Activated CD8-positive, alpha-beta T cell treated with anti-CD3 and anti-CD28 coated beads, Interleukin-2, amount 10 ng/mL, durations not matched to agents 7 days and 5 days (primary cell): ENCODE measurements around the gene ERMP1. TPM values are rescaled to one million over a fixed set of nuclear protein-coding genes. Genes with fewer than 3 reads are reported as not detected.

Source experiments
- ATAC-seq: fragments of 150-1000 bp; cut with Tn5 transposase; one replicate; pipeline ENCODE4 v1.10.0; 2021; ENCODE audit warnings: moderate library complexity
- CTCF ChIA-PET: fragments of 350-600 bp; sonication (Branson Sonifier 250); formaldehyde crosslinking; loops from one replicate; lab custom pipeline; 2021; ENCODE audit warnings: antibody characterized with exemption; lab: Charles Lee
- POLR2A ChIA-PET: fragments of 350-600 bp; sonication (Branson Sonifier 250); formaldehyde crosslinking; loops from one replicate; lab custom pipeline; 2021; ENCODE audit warnings: antibody characterized with exemption; lab: Charles Lee
- DNase-seq: peaks from one replicate; pipeline ENCODE4 v3.0.0-alpha.2; 2020
- H3K27ac Mint-ChIP-seq: one replicate; pipeline ENCODE4 v1.8.0; 2021; ENCODE audit warnings: mild to moderate bottlenecking, mixed read lengths
- H3K27me3 Mint-ChIP-seq: one replicate; pipeline ENCODE4 v1.8.0; 2021; ENCODE audit warnings: low read depth, mixed read lengths
- H3K36me3 Mint-ChIP-seq: one replicate; pipeline ENCODE4 v1.8.0; 2021; ENCODE audit warnings: low read depth, mixed read lengths
- H3K4me1 Mint-ChIP-seq: one replicate; pipeline ENCODE4 v1.8.0; 2021; ENCODE audit warnings: low read depth, mixed read lengths
- H3K4me3 Mint-ChIP-seq: one replicate; pipeline ENCODE4 v1.8.0; 2021; ENCODE audit warnings: mild to moderate bottlenecking, mixed read lengths
- H3K9me3 Mint-ChIP-seq: one replicate; pipeline ENCODE4 v1.8.0; 2022; ENCODE audit warnings: mixed read lengths; ENCODE audit not compliant: insufficient read depth
- total RNA-seq, 2 experiments: library from RNA; stranded (reverse); gene quantifications; one replicate each; pipeline ENCODE4 v1.2.3, GENCODE V29; 2021

The ERMP1 gene
- total RNA-seq, 2 experiments from 2014 or later: 28.0 to 30.6 TPM

- Mint-ChIP-seq H3K27ac (peak overlapping the region; percentile 39), H3K9me3 (no peaks in the 10 kb centered on the region), H3K4me3 (no peak overlapping the region), H3K27me3 (no peaks in the 10 kb centered on the region), H3K4me1 (peaks cover 12% of the 10 kb centered on the region), H3K36me3 (peaks cover 48% of the 10 kb centered on the region)
- ATAC-seq (peak; percentile 36), DNase-seq (no peak)
- POLR2A ChIA-PET: no interaction called here
- CTCF ChIA-PET: interaction anchor here (0.9 to 1.0 kb wide), 2 partner anchors 24 to 140 kb away, joined by 3 read pairs; no protein-coding TSS in a partner anchor
Observed at GRCh38 chr9:5749306-5749705, 83.6 kb downstream of the ERMP1 start.

GRCh38 chr9:5748438-5748837, 84.5 kb downstream of the ERMP1 start:
- no peak overlapping the region for H3K4me3 Mint-ChIP-seq
- ATAC-seq (no peak), DNase-seq (no peak)
- no peak overlapping the region for H3K27ac Mint-ChIP-seq
- ChIA-PET CTCF (no interaction called here), POLR2A (interaction anchor here (0.6 kb wide), 1 partner anchor 50 kb away, joined by 3 read pairs; no protein-coding TSS in a partner anchor)
- no peaks in the 10 kb centered on the region for H3K9me3 Mint-ChIP-seq
- peaks cover 12% of the 10 kb centered on the region for H3K4me1 Mint-ChIP-seq
- peaks cover 47% of the 10 kb centered on the region for H3K36me3 Mint-ChIP-seq
- no peaks in the 10 kb centered on the region for H3K27me3 Mint-ChIP-seq

- H3K4me3 Mint-ChIP-seq: no peak overlapping the region
- POLR2A ChIA-PET: no interaction called here
- CTCF ChIA-PET: interaction anchor here (2.2 kb wide), 1 partner anchor 21 kb away, joined by 5 read pairs; no protein-coding TSS in a partner anchor
- no peak overlapping the region for H3K27ac Mint-ChIP-seq
- no peaks in the 10 kb centered on the region for H3K9me3 Mint-ChIP-seq
- H3K27me3 Mint-ChIP-seq: no peaks in the 10 kb centered on the region
- H3K4me1 Mint-ChIP-seq: no peaks in the 10 kb centered on the region
- peaks cover 42% of the 10 kb centered on the region for H3K36me3 Mint-ChIP-seq
- no peak for DNase-seq
- ATAC-seq: no peak
Observed at GRCh38 chr9:5743109-5743508, 89.8 kb downstream of the ERMP1 start.

- ChIA-PET CTCF (no interaction called here), POLR2A (no interaction called here)
- Mint-ChIP-seq H3K27ac (no peak overlapping the region), H3K36me3 (peaks cover 34% of the 10 kb centered on the region), H3K9me3 (no peaks in the 10 kb centered on the region), H3K27me3 (no peaks in the 10 kb centered on the region), H3K4me1 (no peaks in the 10 kb centered on the region), H3K4me3 (no peak overlapping the region)
- no peak for ATAC-seq
- no peak for DNase-seq
Observed at GRCh38 chr9:5736563-5737346, 96.2 kb downstream of the ERMP1 start.

GRCh38 chr9:5735072-5735471, 97.8 kb downstream of the ERMP1 start:
- Mint-ChIP-seq H3K4me3 (no peak overlapping the region), H3K9me3 (no peaks in the 10 kb centered on the region), H3K27me3 (no peaks in the 10 kb centered on the region), H3K27ac (no peak overlapping the region), H3K36me3 (peaks cover 28% of the 10 kb centered on the region), H3K4me1 (no peaks in the 10 kb centered on the region)
- DNase-seq (no peak), ATAC-seq (no peak)
- ChIA-PET POLR2A (no interaction called here), CTCF (no interaction called here)

Other genes starting within 250 kb of the ERMP1 start
- gene RIC1, start 204.0 kb downstream of the ERMP1 start, total RNA-seq: 10 to 100 TPM; 16.7 to 17.8 TPM
- gene MLANA, start 57.8 kb upstream of the ERMP1 start, total RNA-seq: not detected
- 10 to 100 TPM; 20.2 to 21.6 TPM for gene RANBP6, start 182.5 kb upstream of the ERMP1 start, total RNA-seq